ENCODE measurements around the gene LAPTM4A.
"Not testable (repeated sequence)": the region's sequence is repeated elsewhere in the genome, so short reads cannot be mapped to it uniquely, and the experiment has no call there.

LAPTM4A gene

DNA sequence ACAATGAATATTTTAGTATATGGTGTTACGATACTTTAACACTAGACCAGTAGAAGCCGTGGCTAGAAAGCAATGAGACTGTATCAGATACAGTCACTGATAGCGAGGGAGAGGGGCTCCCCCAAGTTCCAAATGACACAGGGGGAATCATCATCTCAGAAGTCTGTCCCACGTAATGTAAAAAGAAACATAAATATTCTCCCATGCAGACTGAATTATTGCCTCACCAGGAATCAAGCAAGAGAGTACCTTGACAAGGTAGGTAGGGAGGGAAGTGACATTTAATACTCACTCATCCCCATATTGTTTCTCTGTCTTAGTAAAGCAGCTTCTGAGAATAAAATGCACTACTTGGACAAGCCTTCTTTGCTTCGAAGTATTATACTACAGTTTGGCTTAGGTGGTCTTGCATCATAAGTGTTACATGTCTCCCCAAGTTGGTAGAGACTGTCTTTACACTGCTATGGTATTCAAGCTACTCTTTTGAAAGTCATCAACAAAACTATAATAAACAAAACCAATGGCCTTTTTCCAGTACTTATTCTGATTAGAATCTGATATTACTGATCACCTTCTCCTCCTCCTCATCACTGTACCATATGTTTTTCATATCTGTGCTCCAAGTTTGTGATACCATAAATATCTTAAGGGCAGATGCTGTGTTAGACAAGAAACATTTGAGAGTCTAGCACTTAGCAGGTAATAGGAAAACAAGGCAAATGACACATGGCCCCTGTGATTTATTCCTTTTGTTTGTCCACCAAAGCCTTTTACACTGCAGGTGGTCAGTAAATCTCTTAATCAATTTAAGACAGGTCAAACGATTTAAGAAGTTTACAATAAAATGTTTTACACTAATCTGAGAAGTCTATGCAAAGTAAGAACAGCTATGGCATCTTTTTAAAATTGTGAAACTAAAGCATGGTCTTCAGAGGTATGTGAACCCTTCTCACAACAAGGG, 2.7 kb downstream of the LAPTM4A start:
- peaks cover 55% of the 10 kb centered on the region for H3K79me2 ChIP-seq (ENCODE audit: control insufficient read depth, insufficient read depth, low read length)
- no peak overlapping the region for H3K23ac ChIP-seq (ENCODE audit: low read length)
- H3K56ac ChIP-seq (ENCODE audit: low read length) = peak overlapping the region; percentile 96
- H2BK15ac ChIP-seq (replicated peaks; ENCODE audit: low read depth) = no peak overlapping the region
- peak overlapping the region; percentile 45 for H3K18ac ChIP-seq (ENCODE audit: low read length)
- H3K27ac ChIP-seq (ENCODE audit: low read depth, low read length) = peak overlapping the region; percentile 66
- no peaks in the 10 kb centered on the region for H3K4me1 ChIP-seq (ENCODE audit: control insufficient read depth, low read depth, low read length)
- H3K36me3 ChIP-seq (ENCODE audit: control insufficient read depth, insufficient read depth, low read length) = no peaks in the 10 kb centered on the region
- no peak overlapping the region for H4K5ac ChIP-seq (ENCODE audit: low read length)
- H3K79me1 ChIP-seq (ENCODE audit: low read length) = no peaks in the 10 kb centered on the region
- H3K4me2 ChIP-seq (ENCODE audit: low read length) = peak overlapping the region; percentile 83
- H2AK5ac ChIP-seq (ENCODE audit: low read length) = no peak overlapping the region
- H3K9ac ChIP-seq (ENCODE audit: low read length) = peak overlapping the region; percentile 98
- H2BK120ac ChIP-seq (ENCODE audit: low read depth, low read length) = no peak overlapping the region
- peak overlapping the region; percentile 14 for H2BK5ac ChIP-seq (ENCODE audit: low read length)
- H3K4ac ChIP-seq (ENCODE audit: low read depth, low read length) = no peak overlapping the region
- WGBS (ENCODE audit: extremely low coverage, insufficient coverage, low lambda C conversion rate) = no CpG with 5 or more reads among the region's 6 CpGs
- peak overlapping the region; percentile 96 for H3K4me3 ChIP-seq (ENCODE audit: low read length)
- no peak overlapping the region for H4K8ac ChIP-seq (ENCODE audit: low read depth, low read length)
- H3K27me3 ChIP-seq (ENCODE audit: insufficient read depth, low read length, poor library complexity) = no peaks in the 10 kb centered on the region
- peak; percentile 23 for DNase-seq

DNA sequence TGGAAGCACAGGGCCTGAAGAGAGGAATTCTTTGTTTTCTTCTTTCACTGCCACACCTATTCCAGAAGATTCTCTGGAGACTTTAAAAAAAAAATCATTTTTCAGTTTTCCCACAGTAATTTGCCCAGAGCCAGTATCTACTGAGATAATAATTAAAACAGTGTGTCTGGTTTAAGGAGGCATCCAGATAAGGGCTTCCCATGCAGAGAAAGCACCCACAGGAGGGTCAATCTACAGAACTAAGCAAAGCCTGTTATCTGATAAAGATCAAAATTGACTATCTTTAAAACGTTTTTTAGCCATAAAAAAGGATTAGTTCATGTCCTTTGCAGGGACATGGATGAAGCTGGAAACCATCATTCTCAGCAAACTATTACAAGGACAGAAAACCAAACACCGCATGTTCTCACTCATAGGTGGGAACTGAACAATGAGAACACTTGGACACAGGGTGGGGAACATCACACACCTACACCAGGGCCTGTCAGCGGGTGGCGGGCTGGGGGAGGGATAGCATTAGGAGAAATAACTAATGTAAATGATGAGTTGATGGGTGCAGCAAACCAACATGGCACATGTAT, 5.6 kb downstream of the LAPTM4A start:
- peaks cover 68% of the 10 kb centered on the region for H3K79me2 ChIP-seq (ENCODE audit: control insufficient read depth, insufficient read depth, low read length)

DNA sequence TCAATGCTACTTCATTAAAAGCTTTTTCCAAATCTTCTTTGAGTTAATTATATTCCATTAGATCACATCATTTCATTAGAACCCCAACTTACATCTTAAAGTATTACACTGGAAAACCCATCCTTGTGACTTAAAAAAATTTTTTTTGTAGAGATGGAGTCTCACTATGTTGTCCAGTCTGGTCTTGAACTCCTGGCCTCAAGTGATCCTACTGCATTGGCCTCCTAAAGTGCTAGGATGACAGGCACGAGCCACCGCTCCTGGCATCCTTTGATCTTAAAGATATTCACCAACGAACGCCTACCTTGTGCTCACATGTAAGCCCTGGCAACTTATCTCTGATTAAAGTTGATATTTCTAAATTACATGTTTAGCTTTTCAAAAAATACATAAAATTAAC, 6.7 kb downstream of the LAPTM4A start:
- H2AK5ac ChIP-seq (ENCODE audit: low read length) = no peak overlapping the region
- H3K4me3 ChIP-seq (ENCODE audit: low read length) = no peak overlapping the region
- no peak overlapping the region for H3K4me2 ChIP-seq (ENCODE audit: low read length)
- H3K79me2 ChIP-seq (ENCODE audit: control insufficient read depth, insufficient read depth, low read length) = peaks cover 59% of the 10 kb centered on the region
- peaks cover 6% of the 10 kb centered on the region for H3K79me1 ChIP-seq (ENCODE audit: low read length)
- DNase-seq = no peak
- WGBS (ENCODE audit: extremely low coverage, insufficient coverage, low lambda C conversion rate) = no CpG with 5 or more reads among the region's 4 CpGs
- no peak overlapping the region for H3K56ac ChIP-seq (ENCODE audit: low read length)
- no peak overlapping the region for H3K9ac ChIP-seq (ENCODE audit: low read length)
- no peak overlapping the region for H2BK5ac ChIP-seq (ENCODE audit: low read length)
- H2BK15ac ChIP-seq (replicated peaks; ENCODE audit: low read depth) = no peak overlapping the region
- H4K8ac ChIP-seq (ENCODE audit: low read depth, low read length) = no peak overlapping the region
- H3K27ac ChIP-seq (ENCODE audit: low read depth, low read length) = peak overlapping the region; percentile 58
- no peak overlapping the region for H3K23ac ChIP-seq (ENCODE audit: low read length)
- H3K27me3 ChIP-seq (ENCODE audit: insufficient read depth, low read length, poor library complexity) = no peaks in the 10 kb centered on the region
- H3K18ac ChIP-seq (ENCODE audit: low read length) = peak overlapping the region; percentile 80
- H2BK120ac ChIP-seq (ENCODE audit: low read depth, low read length) = no peak overlapping the region
- no peak overlapping the region for H3K4ac ChIP-seq (ENCODE audit: low read depth, low read length)
- H3K4me1 ChIP-seq (ENCODE audit: control insufficient read depth, low read depth, low read length) = peaks cover 9% of the 10 kb centered on the region
- no peak overlapping the region for H4K5ac ChIP-seq (ENCODE audit: low read length)
- peaks cover 2% of the 10 kb centered on the region for H3K36me3 ChIP-seq (ENCODE audit: control insufficient read depth, insufficient read depth, low read length)

More for the DNA sequence above, 5.6 kb downstream of the LAPTM4A start:
- WGBS (ENCODE audit: extremely low coverage, insufficient coverage, low lambda C conversion rate) = no CpG with 5 or more reads among the region's 4 CpGs
- H2BK15ac ChIP-seq (replicated peaks; ENCODE audit: low read depth); H3K56ac ChIP-seq (ENCODE audit: low read length); H2AK5ac ChIP-seq (ENCODE audit: low read length); H3K9ac ChIP-seq (ENCODE audit: low read length); H3K4ac ChIP-seq (ENCODE audit: low read depth, low read length); H4K8ac ChIP-seq (ENCODE audit: low read depth, low read length); H3K27ac ChIP-seq (ENCODE audit: low read depth, low read length); H3K36me3 ChIP-seq (ENCODE audit: control insufficient read depth, insufficient read depth, low read length); H3K4me3 ChIP-seq (ENCODE audit: low read length); H2BK120ac ChIP-seq (ENCODE audit: low read depth, low read length); H3K27me3 ChIP-seq (ENCODE audit: insufficient read depth, low read length, poor library complexity); H3K4me1 ChIP-seq (ENCODE audit: control insufficient read depth, low read depth, low read length); H3K23ac ChIP-seq (ENCODE audit: low read length); H2BK5ac ChIP-seq (ENCODE audit: low read length); H3K18ac ChIP-seq (ENCODE audit: low read length); H4K5ac ChIP-seq (ENCODE audit: low read length); H3K4me2 ChIP-seq (ENCODE audit: low read length); H3K79me1 ChIP-seq (ENCODE audit: low read length): not testable (repeated sequence)
- DNase-seq = peak; percentile 75

DNA sequence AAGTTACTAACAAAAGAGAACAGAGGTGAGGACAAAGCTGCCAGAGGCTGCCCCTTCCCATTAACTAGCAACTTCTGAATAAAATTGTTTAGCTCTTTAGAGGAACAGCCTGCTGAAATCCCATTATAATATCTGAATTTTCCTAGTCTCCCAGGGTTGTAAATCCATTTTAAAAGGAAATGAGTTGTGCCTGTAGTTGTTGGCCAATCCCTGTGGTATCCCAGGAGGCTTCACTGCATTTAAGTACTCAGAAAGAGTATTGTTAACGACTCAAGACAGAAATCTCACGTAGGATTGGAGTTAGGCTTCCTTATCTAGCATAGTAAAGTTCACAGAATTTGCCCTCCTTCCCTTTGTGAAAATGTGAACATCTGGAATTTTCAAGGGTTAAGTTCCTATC, 8.9 kb downstream of the LAPTM4A start:
- H2AK5ac ChIP-seq (ENCODE audit: low read length) = no peak overlapping the region
- H4K8ac ChIP-seq (ENCODE audit: low read depth, low read length) = no peak overlapping the region
- peak overlapping the region; percentile 82 for H2BK120ac ChIP-seq (ENCODE audit: low read depth, low read length)
- no peak overlapping the region for H3K4me2 ChIP-seq (ENCODE audit: low read length)
- WGBS (ENCODE audit: extremely low coverage, insufficient coverage, low lambda C conversion rate) = no CpG with 5 or more reads among the region's 2 CpGs
- no peaks in the 10 kb centered on the region for H3K27me3 ChIP-seq (ENCODE audit: insufficient read depth, low read length, poor library complexity)
- H3K56ac ChIP-seq (ENCODE audit: low read length) = peak overlapping the region; percentile 68
- peaks cover 5% of the 10 kb centered on the region for H3K36me3 ChIP-seq (ENCODE audit: control insufficient read depth, insufficient read depth, low read length)
- H3K4me3 ChIP-seq (ENCODE audit: low read length) = no peak overlapping the region
- peak overlapping the region; percentile 81 for H3K27ac ChIP-seq (ENCODE audit: low read depth, low read length)
- H3K79me2 ChIP-seq (ENCODE audit: control insufficient read depth, insufficient read depth, low read length) = peaks cover 45% of the 10 kb centered on the region
- no peak overlapping the region for H3K23ac ChIP-seq (ENCODE audit: low read length)
- H2BK15ac ChIP-seq (replicated peaks; ENCODE audit: low read depth) = no peak overlapping the region
- no peak overlapping the region for H2BK5ac ChIP-seq (ENCODE audit: low read length)
- no peak overlapping the region for H3K4ac ChIP-seq (ENCODE audit: low read depth, low read length)
- peak overlapping the region; percentile 16 for H3K9ac ChIP-seq (ENCODE audit: low read length)
- H3K79me1 ChIP-seq (ENCODE audit: low read length) = peaks cover 13% of the 10 kb centered on the region
- DNase-seq = peak; percentile 58
- H4K5ac ChIP-seq (ENCODE audit: low read length) = no peak overlapping the region
- peak overlapping the region; percentile 94 for H3K18ac ChIP-seq (ENCODE audit: low read length)
- peaks cover 9% of the 10 kb centered on the region for H3K4me1 ChIP-seq (ENCODE audit: control insufficient read depth, low read depth, low read length)

DNA sequence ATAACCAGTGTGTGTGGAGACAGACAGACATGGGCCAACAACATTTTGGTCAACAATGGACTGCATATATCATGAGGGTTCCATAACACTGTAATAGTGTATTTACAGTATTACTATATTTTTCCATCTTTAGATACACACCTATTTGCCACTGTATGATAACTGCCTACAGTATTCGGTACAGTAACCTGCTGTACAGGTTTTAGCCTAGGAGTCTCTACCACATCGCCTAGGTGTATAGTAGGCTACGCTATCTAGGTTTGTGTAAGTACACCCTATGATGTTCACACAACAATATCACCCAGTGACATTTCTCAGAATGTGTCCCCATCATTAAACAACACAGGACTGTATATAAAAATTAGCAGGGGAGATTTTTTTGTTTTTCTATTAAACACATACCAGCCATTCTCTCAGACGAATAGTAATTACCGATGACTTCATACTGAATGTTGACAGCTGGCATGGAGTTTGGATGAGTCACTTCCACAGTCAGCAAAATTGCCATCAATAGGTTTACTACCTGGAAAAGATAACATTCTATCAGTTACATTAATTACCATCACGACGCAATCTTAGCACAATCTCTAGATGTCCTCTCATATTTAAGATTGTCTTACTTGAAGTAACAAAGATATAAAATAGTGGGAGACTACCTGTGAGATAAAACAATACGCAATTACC, 10.8 kb downstream of the LAPTM4A start:
- Histone ChIP-seq H3K27ac (ENCODE audit: low read depth, low read length) (no peak overlapping the region), H3K18ac (ENCODE audit: low read length) (peak overlapping the region; percentile 51), H3K27me3 (ENCODE audit: insufficient read depth, low read length, poor library complexity) (no peaks in the 10 kb centered on the region), H2BK5ac (ENCODE audit: low read length) (no peak overlapping the region), H3K56ac (ENCODE audit: low read length) (no peak overlapping the region), H3K23ac (ENCODE audit: low read length) (no peak overlapping the region), H3K79me1 (ENCODE audit: low read length) (peaks cover 15% of the 10 kb centered on the region), H3K4ac (ENCODE audit: low read depth, low read length) (no peak overlapping the region), H2AK5ac (ENCODE audit: low read length) (no peak overlapping the region), H3K9ac (ENCODE audit: low read length) (no peak overlapping the region), H3K4me3 (ENCODE audit: low read length) (no peak overlapping the region), H3K4me2 (ENCODE audit: low read length) (no peak overlapping the region), H4K5ac (ENCODE audit: low read length) (no peak overlapping the region), H2BK120ac (ENCODE audit: low read depth, low read length) (no peak overlapping the region), H3K36me3 (ENCODE audit: control insufficient read depth, insufficient read depth, low read length) (peaks cover 7% of the 10 kb centered on the region), H2BK15ac (replicated peaks; ENCODE audit: low read depth) (no peak overlapping the region), H4K8ac (ENCODE audit: low read depth, low read length) (no peak overlapping the region), H3K4me1 (ENCODE audit: control insufficient read depth, low read depth, low read length) (peaks cover 9% of the 10 kb centered on the region), H3K79me2 (ENCODE audit: control insufficient read depth, insufficient read depth, low read length) (peaks cover 38% of the 10 kb centered on the region)
- peak; percentile 56 for DNase-seq
- no CpG with 5 or more reads among the region's 8 CpGs for WGBS (ENCODE audit: extremely low coverage, insufficient coverage, low lambda C conversion rate)

All from mesendoderm (in vitro differentiated cells).